ENCODE results near the gene ATRNL1.

The ATRNL1 gene

DNA sequence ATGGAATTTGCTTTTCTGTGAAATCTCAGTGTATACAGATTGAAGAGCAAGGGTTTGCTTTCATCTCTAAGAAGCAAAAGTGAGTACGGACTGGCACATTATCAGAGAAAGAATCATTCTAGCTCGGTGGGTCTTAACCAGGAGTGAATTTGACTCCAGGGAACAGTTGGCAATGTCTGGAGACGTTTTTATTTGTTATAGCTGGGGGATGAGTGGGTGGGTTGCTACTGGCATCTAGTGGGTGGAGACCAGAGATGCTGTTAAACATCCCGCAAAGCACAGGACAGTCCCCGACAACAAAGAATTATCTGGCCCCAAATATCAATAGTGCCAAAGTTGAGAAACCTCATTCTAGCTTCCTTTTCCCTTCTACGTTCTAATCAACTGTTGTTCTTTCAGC lies 43.8 kb upstream of the ATRNL1 start:
- in situ Hi-C loops (cut with MboI; ENCODE audit: low sequenced_read_pairs, unreplicated experiment) = no loop called here
- TF ChIP-seq CTCF (IDR thresholded peaks at IDR 0.05; ENCODE audit: borderline replicate concordance, control extremely low read depth, extremely low read depth, insufficient read depth, missing control alignments) = no peak
- DNase-seq (ENCODE audit: low spot score) = no peak

GRCh38 chr10:115049960-115050359 lies 43.2 kb upstream of the ATRNL1 start:
- no peak for TF ChIP-seq CTCF (IDR thresholded peaks at IDR 0.05; ENCODE audit: borderline replicate concordance, control extremely low read depth, extremely low read depth, insufficient read depth, missing control alignments)
- no peak for DNase-seq (ENCODE audit: low spot score)
- in situ Hi-C loops (cut with MboI; ENCODE audit: low sequenced_read_pairs, unreplicated experiment) = no loop called here

DNA sequence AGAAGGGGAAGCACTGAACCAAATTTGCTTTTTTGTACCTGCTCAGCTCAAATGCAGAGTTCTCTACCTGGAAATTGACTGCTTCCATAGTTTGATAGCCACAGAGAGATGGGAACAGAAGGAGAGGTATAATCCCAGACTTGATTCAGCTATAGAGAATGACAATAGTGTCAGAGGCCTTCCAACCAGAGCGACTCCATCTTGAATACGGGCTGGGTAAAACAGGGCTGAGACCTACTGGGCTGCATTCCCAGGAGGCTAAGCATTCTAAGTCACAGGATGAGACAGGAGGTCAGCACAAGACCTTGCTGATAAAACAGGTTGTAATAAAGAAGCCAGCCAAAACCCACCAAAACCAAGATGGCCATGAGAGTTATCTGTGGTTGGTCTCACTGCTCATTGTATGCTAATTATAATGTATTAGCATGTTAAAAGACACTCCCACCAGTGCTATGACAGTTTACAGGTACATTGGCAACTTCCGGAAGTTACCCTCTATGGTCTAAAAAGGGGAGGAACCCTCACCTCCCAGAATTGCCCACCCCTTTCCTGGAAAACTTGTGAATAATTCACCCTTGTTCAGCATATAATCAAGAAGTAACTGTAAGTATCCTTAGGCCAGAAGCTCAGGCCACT lies 42.7 kb upstream of the ATRNL1 start:
- no peak for TF ChIP-seq CTCF (IDR thresholded peaks at IDR 0.05; ENCODE audit: borderline replicate concordance, control extremely low read depth, extremely low read depth, insufficient read depth, missing control alignments)
- in situ Hi-C loops (cut with MboI; ENCODE audit: low sequenced_read_pairs, unreplicated experiment) = no loop called here
- DNase-seq (ENCODE audit: low spot score) = no peak

GRCh38 chr10:115051216-115051615 lies 41.9 kb upstream of the ATRNL1 start:
- no peak for DNase-seq (ENCODE audit: low spot score)
- in situ Hi-C loops (cut with MboI; ENCODE audit: low sequenced_read_pairs, unreplicated experiment) = no loop called here
- no peak for TF ChIP-seq CTCF (IDR thresholded peaks at IDR 0.05; ENCODE audit: borderline replicate concordance, control extremely low read depth, extremely low read depth, insufficient read depth, missing control alignments)

- no peak for TF ChIP-seq CTCF (IDR thresholded peaks at IDR 0.05; ENCODE audit: borderline replicate concordance, control extremely low read depth, extremely low read depth, insufficient read depth, missing control alignments)
- in situ Hi-C loops (cut with MboI; ENCODE audit: low sequenced_read_pairs, unreplicated experiment) = no loop called here
- DNase-seq (ENCODE audit: low spot score) = no peak
Measured at GRCh38 chr10:115052226-115052625, 40.9 kb upstream of the ATRNL1 start.

DNA sequence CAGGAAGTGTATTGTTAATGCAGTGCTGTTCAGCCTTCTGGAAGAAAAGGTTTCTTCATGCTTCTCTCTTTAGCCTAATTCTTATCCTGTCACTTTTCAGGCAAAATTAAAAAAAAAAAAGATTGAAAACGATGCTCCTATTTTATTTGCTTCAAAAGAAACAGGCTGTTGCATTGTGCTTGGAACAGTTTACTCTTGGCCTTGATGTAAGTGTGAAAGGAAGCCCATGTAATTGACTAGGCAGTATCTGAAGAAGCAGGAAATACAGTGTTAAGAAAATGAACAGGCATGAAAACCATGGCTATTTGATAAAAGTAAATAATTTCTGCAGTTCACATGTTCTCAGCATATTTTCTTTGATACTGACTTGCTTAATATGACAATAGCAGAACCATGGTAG lies 40.4 kb upstream of the ATRNL1 start:
- in situ Hi-C loops (cut with MboI; ENCODE audit: low sequenced_read_pairs, unreplicated experiment) = no loop called here
- DNase-seq (ENCODE audit: low spot score) = no peak
- no peak for TF ChIP-seq CTCF (IDR thresholded peaks at IDR 0.05; ENCODE audit: borderline replicate concordance, control extremely low read depth, extremely low read depth, insufficient read depth, missing control alignments)
